ENCODE measurements around the gene ESD.

ESD gene

GRCh38 chr13:46743191-46743590 is 53.8 kb downstream of the ESD start:
- DNase-seq = no peak

- no peak for DNase-seq
Measured at GRCh38 chr13:46739447-46740098, 57.4 kb downstream of the ESD start.

GRCh38 chr13:46738766-46739165 is 58.2 kb downstream of the ESD start:
- DNase-seq = no peak

- DNase-seq = no peak
Measured at GRCh38 chr13:46738055-46738454, 58.9 kb downstream of the ESD start.

GRCh38 chr13:46736541-46737310 is 60.2 kb downstream of the ESD start:
- DNase-seq = no peak

- DNase-seq = no peak
Measured at GRCh38 chr13:46735425-46735824, 61.5 kb downstream of the ESD start.

- DNase-seq = no peak
Measured at GRCh38 chr13:46731535-46731934, 65.4 kb downstream of the ESD start.

- DNase-seq = peak; percentile 26
Measured at GRCh38 chr13:46728777-46729176, 68.2 kb downstream of the ESD start.

GRCh38 chr13:46726347-46726746 is 70.6 kb downstream of the ESD start:
- DNase-seq = no peak

Data from DMS53 (cell line).